GM21576 (cell line): ENCODE results near the gene APBA2.

Experiments used
- ATAC-seq: cut with Tn5 transposase; IDR thresholded peaks from one replicate; pipeline ENCODE4 v1.9.1; 2021; ENCODE audit warnings: mild to moderate bottlenecking, moderate library complexity; ENCODE audit not compliant: unreplicated experiment

The APBA2 gene

DNA sequence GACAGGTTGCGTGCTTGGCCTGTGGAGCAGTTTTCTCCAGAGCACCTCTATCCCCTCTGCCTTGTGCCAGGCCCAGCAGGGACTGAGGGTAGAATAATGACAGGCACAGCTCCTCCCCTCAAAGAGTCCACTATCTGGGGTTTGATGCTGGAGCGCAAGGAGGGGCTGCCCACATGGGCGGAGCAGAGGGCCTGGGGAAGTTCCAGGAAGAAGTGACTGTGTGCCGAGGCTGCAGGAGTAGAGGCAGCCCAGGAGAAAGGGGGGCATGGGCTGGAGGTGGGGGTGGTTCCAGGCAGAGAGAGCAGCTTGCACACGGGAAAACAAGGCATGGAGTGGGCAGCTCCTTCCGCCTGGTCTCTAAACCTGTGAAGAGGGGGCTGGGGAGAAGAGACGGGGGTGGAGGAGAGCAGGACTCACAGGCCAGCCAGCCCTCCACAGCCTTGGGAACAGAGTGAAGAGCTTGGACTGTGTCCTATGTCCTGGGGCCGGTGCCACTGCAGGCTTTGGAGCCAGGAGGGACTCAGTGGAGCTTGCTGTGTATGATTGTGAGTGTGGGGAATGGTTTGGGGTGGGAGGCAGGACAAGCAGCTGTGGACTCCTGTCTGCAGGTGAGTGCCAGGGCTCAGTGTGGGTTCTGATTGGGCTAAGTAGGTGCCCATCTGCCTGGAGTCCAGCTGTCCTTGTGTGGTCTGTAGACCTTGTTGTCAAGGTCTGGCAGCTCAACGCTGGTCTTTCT is 48.1 kb downstream of the APBA2 start:
- no peak for ATAC-seq

- ATAC-seq: no peak
These were observed 48.9 kb downstream of the APBA2 start for GRCh38 chr15:28934645-28935044.

- no peak for ATAC-seq
These were observed 49.5 kb downstream of the APBA2 start for GRCh38 chr15:28935316-28935715.

- no peak for ATAC-seq
These were observed 50.3 kb downstream of the APBA2 start for GRCh38 chr15:28936081-28936480.

DNA sequence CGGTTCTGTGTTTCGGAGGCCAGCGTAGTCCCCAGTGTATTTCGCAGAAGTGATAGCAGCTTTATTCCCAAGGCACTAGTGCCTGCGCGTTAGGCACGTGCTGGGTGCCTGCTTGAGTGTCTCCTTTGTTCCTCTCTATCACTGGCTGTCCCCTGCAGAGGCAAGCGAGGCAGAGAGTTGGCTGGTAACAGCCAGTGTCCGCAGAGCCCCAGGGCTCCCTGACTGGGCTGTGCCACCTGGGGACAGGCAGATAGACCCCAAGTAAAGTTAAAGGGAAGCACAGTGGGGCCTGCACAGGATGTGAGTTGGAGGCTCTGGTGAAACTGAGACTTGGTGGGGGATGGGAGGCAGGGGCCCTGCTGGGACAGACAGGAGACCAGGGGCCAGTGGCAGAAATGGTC is 50.7 kb downstream of the APBA2 start:
- no peak for ATAC-seq

DNA sequence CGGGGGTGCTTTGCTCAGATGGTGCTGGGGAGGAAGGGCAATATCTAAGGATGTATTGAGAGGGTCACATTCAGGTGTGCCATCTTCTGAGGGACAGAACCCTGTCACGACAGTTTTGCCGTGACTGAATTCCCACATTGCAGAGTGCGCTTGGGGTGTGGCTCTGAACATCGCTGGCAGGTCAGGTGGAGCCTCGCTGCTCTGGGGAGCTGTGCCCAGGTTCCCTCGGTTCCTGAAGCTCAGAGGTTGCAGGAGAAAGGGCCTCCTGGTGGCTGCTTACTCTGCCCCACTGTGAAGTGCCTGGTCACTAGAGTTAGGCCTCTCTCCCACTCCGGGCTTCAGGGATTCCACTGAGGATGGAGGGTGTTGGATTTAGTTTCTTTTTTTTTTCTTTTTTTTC is 51.5 kb downstream of the APBA2 start:
- ATAC-seq: no peak

GRCh38 chr15:28942046-28942445 is 56.3 kb downstream of the APBA2 start:
- no peak for ATAC-seq

DNA sequence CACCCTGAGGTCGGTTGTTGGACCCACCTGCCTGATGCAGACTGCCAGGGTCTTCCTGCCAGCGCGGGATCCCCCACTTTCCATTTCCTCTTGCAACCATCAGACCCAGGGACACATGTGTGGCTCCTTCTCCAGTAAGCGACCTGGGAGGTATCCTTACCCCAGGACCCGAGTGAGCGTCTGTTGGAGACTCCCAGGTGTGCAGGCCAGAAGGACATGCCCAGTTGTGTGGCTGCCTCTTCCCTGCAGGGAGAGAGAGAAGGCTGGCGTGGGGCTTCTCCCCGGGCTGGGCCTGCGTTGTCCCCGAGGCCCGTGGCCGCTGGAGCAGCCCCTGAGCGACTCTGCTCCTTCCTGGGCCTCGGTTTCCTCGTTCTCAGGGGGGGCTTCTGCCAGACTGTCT is 56.8 kb downstream of the APBA2 start:
- no peak for ATAC-seq

DNA sequence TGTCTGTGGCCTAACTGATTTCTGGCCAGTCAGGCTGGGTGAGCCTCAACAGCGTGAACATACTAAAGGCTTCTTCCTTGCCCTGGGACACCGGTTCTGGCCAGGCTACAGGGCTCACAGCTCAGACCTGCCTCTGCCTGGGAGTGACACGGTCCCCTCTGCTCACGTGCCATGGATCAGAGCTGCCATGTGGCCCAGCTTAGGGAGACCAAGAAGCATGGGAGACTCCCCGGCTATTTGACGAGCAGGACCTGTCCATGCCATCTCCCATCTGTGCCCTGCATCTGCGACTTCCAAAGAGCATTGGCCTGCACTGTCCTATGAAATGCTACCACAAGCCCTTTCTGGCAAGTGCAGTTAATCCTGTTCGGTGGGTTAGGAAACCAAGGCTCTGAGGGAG is 57.4 kb downstream of the APBA2 start:
- ATAC-seq: no peak

- ATAC-seq: no peak
These were observed 57.9 kb downstream of the APBA2 start for GRCh38 chr15:28943611-28944230.

GRCh38 chr15:28944286-28944685 is 58.5 kb downstream of the APBA2 start:
- no peak for ATAC-seq

GRCh38 chr15:28944696-28945300 is 59.0 kb downstream of the APBA2 start:
- no peak for ATAC-seq

DNA sequence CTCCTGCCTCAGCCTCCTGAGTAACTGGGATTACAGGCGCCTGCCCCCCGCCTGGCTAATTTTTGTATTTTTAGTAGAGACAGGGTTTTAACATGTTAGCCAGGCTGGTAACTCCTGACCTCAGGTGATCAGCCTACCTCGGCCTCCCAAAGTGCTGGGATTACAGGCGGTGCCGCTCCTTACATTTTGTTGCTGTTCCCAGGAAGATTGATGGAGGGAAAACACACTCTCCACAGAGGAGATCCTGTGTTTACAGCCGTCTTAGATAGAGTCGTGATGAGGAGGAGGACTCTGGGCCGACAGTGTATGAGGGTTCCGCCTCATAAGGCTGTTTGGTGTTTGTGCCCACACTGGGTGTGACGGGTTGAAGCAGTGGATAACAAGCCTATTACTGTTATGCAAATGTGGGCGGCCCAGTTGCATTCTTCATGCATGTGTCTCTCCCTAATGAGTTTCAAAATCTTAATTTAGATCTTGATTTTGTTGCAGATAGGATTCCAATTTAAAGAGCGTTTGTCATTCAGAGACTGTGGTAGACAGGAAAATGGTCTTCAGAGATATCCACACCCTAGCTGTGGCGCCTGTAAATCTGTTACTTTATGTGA is 60.0 kb downstream of the APBA2 start:
- no peak for ATAC-seq

- no peak for ATAC-seq
These were observed 61.0 kb downstream of the APBA2 start for GRCh38 chr15:28946803-28947202.

DNA sequence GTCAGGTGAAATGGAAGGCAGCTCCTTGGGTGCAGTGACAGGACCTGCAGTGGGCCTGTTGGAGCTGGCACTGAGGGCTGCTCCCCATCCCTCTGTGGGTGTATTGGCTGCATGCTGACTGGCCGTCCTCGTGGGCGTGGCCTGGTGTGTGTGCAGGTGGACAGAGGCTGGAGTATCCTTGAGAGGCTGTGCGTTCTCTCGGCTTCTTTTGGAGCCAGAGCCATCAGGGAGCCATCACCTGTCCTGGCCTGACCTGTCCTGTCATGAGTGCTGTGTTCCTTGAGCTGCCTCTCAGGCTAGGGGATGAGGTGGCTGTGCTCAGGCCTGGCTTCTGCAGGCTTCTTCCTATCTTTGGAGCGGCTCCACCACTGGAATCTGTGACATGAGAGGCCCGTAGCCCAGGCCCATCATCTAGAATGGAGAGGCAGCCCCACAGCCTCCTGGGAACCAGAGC is 61.5 kb downstream of the APBA2 start:
- ATAC-seq: no peak

DNA sequence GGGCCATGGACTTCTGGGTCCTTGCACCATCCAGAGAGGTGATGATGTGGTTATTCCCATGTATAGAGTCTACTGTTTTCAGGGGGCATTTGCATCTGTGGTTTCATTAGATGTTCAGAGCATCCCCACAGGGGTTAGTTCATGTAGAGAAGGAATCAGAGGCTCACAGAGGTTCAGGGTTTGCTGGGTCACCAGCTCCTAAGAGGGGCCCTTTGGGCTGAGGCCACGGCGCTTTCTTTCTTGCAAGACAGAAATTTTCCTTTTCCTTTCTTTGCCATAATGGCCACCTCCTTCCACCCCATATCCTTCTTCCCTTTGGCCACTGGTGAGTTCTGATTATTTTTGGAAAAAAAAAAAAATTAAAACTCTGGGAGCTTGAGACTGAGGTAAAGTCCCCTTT is 62.3 kb downstream of the APBA2 start:
- ATAC-seq: no peak

GRCh38 chr15:28950916-28951315 is 65.1 kb downstream of the APBA2 start:
- no peak for ATAC-seq

GRCh38 chr15:28952666-28953491 is 67.1 kb downstream of the APBA2 start:
- ATAC-seq: no peak

DNA sequence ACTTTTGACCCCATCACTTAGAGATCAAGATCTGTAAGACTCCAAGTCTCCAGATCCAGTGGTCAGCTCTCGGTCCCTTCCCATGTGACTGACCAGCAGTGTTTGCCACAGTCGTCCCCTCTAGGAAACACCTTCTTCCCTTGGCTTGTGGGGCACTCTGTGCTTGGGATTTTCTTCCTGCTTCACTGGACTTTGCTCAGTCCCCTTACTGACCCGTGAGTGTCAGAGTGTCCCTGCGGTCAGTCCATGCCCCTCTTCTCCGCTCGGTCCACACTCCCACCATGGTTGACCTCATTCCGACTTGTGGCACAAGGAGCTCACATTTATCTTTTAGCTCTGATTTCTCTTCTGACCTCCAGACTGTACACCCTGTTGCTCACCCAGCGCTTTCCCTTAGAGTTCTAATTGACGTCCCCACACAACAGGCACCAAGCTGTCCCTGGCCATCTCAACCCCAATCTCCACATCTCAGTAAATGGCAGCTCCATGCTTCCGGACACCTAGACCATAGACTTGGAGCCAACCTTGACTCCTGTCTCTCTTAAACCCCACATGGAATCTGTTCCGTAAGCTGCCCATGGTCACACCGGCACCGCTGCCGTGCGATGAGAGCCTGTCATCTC is 67.9 kb downstream of the APBA2 start:
- no peak for ATAC-seq

DNA sequence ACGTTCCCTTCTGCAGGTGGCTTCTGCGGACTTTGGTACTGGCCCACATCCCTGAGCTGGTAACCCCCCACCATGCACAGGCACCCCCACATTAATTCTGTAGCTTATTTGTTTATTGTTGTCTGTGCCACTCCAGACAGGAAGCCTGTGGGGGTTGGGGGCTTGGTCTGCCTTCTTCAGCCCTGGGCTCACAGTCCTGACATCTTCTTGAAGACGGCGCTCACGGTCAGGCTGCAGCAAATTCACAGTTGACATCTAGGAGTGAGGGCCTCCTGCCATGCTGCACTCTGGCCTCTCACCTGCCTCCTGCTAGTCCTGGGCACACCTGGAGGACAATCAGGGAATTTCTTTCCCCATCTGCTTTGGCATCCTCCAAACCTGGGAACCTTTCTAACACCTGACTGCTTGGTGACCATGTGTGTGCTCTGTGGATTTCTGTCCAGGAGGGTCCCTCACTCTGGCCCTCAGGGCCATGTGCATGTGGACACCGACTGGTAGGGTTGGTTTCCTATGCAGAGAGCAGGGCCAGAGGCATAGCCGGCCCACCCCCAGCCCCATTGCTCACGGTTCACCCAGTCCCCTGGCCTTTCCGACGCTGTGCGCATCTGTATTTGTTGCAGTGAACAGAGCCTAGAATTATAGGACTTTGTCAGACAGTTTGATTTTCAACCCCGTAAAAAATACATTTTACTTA is 68.8 kb downstream of the APBA2 start:
- no peak for ATAC-seq
